WTC11 (cell line): Measurements from ENCODE around the gene GPR160. TPM values are rescaled to one million over a fixed set of nuclear protein-coding genes. Genes with fewer than 3 reads are reported as not detected.

ENCODE experiments used
- ATAC-seq: fragments of 200-7000 bp; cut with Tn5 transposase; 2 replicates; pipeline ENCODE4 v1.10.0; 2021; ENCODE audit warnings: mild to moderate bottlenecking, moderate library complexity
- CTCF ChIA-PET: fragments of 300-600 bp; sonication (Branson Sonifier 250); formaldehyde crosslinking; loops from one replicate; lab custom pipeline; 2021; ENCODE audit warnings: antibody characterized with exemption; lab: Charles Lee
- POLR2A ChIA-PET: fragments of 350-600 bp; sonication (Branson Sonifier 250); formaldehyde crosslinking; loops from one replicate; lab custom pipeline; 2021; ENCODE audit warnings: antibody characterized with exemption; lab: Charles Lee
- DNase-seq: peaks from one replicate; pipeline ENCODE4 v3.0.0; 2021; ENCODE audit warnings: low spot score
- H3K27ac Mint-ChIP-seq: 2 replicates; pipeline ENCODE4 v1.8.0; 2021; ENCODE audit warnings: mixed read lengths
- H3K27me3 Mint-ChIP-seq: 2 replicates; pipeline ENCODE4 v1.8.0; 2021; ENCODE audit warnings: low read depth, mild to moderate bottlenecking, moderate library complexity, mixed read lengths
- H3K36me3 Mint-ChIP-seq: 2 replicates; pipeline ENCODE4 v1.8.0; 2021; ENCODE audit warnings: mixed read lengths
- H3K4me1 Mint-ChIP-seq: 2 replicates; pipeline ENCODE4 v1.8.0; 2022; ENCODE audit warnings: mixed read lengths
- H3K4me3 Mint-ChIP-seq: 2 replicates; pipeline ENCODE4 v1.8.0; 2021; ENCODE audit warnings: mild to moderate bottlenecking, moderate library complexity, mixed read lengths
- H3K9me3 Mint-ChIP-seq: 2 replicates; pipeline ENCODE4 v1.8.0; 2021; ENCODE audit warnings: mixed read lengths
- CREB1 ChIP-seq: sonication (generic); formaldehyde crosslinking; IDR thresholded peaks from 2 replicates; pipeline ENCODE4 v1.8.0; 2023; ENCODE audit warnings: mild to moderate bottlenecking, missing genetic modification reagents
- CREM ChIP-seq: sonication (generic); formaldehyde crosslinking; IDR thresholded peaks from 2 replicates; pipeline ENCODE4 v1.8.1; 2022; ENCODE audit warnings: mild to moderate bottlenecking, missing genetic modification reagents, moderate library complexity
- ELF4 ChIP-seq: sonication (generic); formaldehyde crosslinking; IDR thresholded peaks from 2 replicates; pipeline ENCODE4 v1.8.1; 2022; ENCODE audit warnings: low read depth, mild to moderate bottlenecking, moderate library complexity, missing genetic modification reagents
- ESRRA ChIP-seq: sonication (generic); formaldehyde crosslinking; IDR thresholded peaks from 2 replicates; pipeline ENCODE4 v1.8.1; 2022; ENCODE audit warnings: mild to moderate bottlenecking, missing genetic modification reagents, borderline replicate concordance
- FOXK1 ChIP-seq: sonication (generic); formaldehyde crosslinking; IDR thresholded peaks from 2 replicates; pipeline ENCODE4 v1.8.0; 2022; ENCODE audit warnings: mild to moderate bottlenecking, moderate library complexity, missing genetic modification reagents
- FOXP1 ChIP-seq: sonication (generic); formaldehyde crosslinking; IDR thresholded peaks from 2 replicates; pipeline ENCODE4 v1.8.0; 2022; ENCODE audit warnings: missing genetic modification reagents, mild to moderate bottlenecking, moderate library complexity, borderline replicate concordance
- GTF2I ChIP-seq: fragments of 250-450 bp; sonication (Bioruptor Pico); conservative IDR thresholded peaks from 2 replicates; pipeline ENCODE4 v1.4.0; 2021; ENCODE audit warnings: mild to moderate bottlenecking
- TP53 ChIP-seq: sonication (generic); formaldehyde crosslinking; IDR thresholded peaks from 2 replicates; pipeline ENCODE4 v1.8.1; 2023; ENCODE audit warnings: mild to moderate bottlenecking, missing genetic modification reagents
- ZNF138 ChIP-seq: sonication (generic); formaldehyde crosslinking; conservative IDR thresholded peaks from 2 replicates; pipeline ENCODE4 v1.8.1; 2022; ENCODE audit warnings: mild to moderate bottlenecking, moderate library complexity, missing genetic modification reagents
- ZNF416 ChIP-seq: fragments of 250-450 bp; sonication (Bioruptor Pico); IDR thresholded peaks from 2 replicates; pipeline ENCODE4 v1.9.0; 2021; ENCODE audit warnings: mild to moderate bottlenecking, inconsistent platforms
- ZNF423 ChIP-seq: fragments of 250-450 bp; sonication (Bioruptor Pico); IDR thresholded peaks from 2 replicates; pipeline ENCODE4 v2.1.2; 2022; ENCODE audit warnings: mild to moderate bottlenecking, moderate library complexity
- total RNA-seq: library from RNA; stranded (reverse); gene quantifications from 3 replicates; pipeline ENCODE4 v1.2.3, GENCODE V29; 2021
- TF ChIP-seq, protein P1 (sequence below): sonication (generic); formaldehyde crosslinking; conservative IDR thresholded peaks from 2 replicates; pipeline ENCODE4 v1.8.1; 2023; ENCODE audit warnings: mild to moderate bottlenecking, low read depth, missing genetic modification reagents, moderate library complexity
- TF ChIP-seq, protein P2 (sequence below): sonication (generic); formaldehyde crosslinking; IDR thresholded peaks from 2 replicates; pipeline ENCODE4 v1.8.0; 2022; ENCODE audit warnings: mild to moderate bottlenecking, missing genetic modification reagents
- TF ChIP-seq, protein P3 (sequence below): fragments of 250-450 bp; sonication (Bioruptor Pico); IDR thresholded peaks from 2 replicates; pipeline ENCODE4 v1.9.0; 2021; ENCODE audit warnings: mild to moderate bottlenecking
- TF ChIP-seq, protein P4 (sequence below): sonication (generic); formaldehyde crosslinking; IDR thresholded peaks from 2 replicates; pipeline ENCODE4 v1.8.0; 2022; ENCODE audit warnings: mild to moderate bottlenecking, missing genetic modification reagents
- TF ChIP-seq, protein P5 (sequence below): sonication (generic); formaldehyde crosslinking; IDR thresholded peaks from 2 replicates; pipeline ENCODE4 v1.8.0; 2022; ENCODE audit warnings: mild to moderate bottlenecking, missing genetic modification reagents
- TF ChIP-seq, protein P6 (sequence below): sonication (generic); formaldehyde crosslinking; IDR thresholded peaks from 2 replicates; pipeline ENCODE4 v1.8.1; 2022; ENCODE audit warnings: low read depth, missing genetic modification reagents, borderline replicate concordance

The GPR160 gene
- total RNA-seq, 1 experiment from 2014 or later, result 28.9 TPM

DNA sequence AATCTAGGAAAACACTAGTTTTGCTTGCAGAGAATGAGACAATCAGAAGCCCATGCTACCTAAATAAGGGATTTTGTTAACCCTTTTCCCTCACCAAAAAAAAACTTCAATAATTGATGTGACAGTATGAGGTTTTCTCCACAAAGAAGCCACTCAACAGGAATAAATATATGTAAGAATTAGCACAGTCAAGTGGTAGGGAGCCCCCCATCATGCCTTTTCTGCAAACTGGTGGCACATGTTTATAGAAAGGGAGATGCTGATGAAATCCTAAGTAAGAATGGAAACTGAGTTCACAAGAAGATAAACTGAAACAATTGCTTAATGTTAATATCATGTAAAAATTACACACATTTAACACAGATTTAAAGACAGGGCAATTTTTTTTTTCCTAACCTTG is 92.7 kb downstream of the GPR160 start (continued):
- TF ChIP-seq, protein P1, sequence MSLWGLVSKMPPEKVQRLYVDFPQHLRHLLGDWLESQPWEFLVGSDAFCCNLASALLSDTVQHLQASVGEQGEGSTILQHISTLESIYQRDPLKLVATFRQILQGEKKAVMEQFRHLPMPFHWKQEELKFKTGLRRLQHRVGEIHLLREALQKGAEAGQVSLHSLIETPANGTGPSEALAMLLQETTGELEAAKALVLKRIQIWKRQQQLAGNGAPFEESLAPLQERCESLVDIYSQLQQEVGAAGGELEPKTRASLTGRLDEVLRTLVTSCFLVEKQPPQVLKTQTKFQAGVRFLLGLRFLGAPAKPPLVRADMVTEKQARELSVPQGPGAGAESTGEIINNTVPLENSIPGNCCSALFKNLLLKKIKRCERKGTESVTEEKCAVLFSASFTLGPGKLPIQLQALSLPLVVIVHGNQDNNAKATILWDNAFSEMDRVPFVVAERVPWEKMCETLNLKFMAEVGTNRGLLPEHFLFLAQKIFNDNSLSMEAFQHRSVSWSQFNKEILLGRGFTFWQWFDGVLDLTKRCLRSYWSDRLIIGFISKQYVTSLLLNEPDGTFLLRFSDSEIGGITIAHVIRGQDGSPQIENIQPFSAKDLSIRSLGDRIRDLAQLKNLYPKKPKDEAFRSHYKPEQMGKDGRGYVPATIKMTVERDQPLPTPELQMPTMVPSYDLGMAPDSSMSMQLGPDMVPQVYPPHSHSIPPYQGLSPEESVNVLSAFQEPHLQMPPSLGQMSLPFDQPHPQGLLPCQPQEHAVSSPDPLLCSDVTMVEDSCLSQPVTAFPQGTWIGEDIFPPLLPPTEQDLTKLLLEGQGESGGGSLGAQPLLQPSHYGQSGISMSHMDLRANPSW (CRISPR knock-in tag), result no peak
- TF ChIP-seq GTF2I (CRISPR knock-in tag) (no peak), ZNF138 (no peak), FOXP1 (no peak)

DNA sequence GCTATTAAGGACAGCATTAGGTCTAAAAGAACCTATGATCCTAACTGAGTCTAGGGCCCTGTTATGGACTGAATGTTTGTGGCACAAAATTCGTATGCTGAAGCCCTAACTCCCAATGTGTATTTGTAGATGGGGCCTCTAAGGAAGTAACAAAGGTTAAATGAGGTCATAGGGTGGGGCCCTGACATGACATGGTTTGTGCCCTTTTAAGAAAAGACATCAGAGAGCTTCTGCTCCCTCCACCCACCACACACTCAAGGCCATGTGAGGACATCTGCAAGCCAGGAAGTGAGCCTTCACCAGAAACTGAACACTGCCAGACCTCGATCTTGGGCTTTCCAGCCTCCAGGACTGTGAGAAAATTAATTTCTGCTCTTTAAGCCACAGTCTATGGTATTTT is 94.5 kb downstream of the GPR160 start:
- ChIA-PET CTCF (no interaction called here), POLR2A (no interaction called here)
- Mint-ChIP-seq H3K27me3 (no peaks in the 10 kb centered on the region), H3K9me3 (no peaks in the 10 kb centered on the region), H3K4me3 (no peak overlapping the region), H3K36me3 (peaks cover 50% of the 10 kb centered on the region), H3K27ac (no peak overlapping the region), H3K4me1 (no peaks in the 10 kb centered on the region)
- TF ChIP-seq ZNF423 (no peak), ZNF416 (CRISPR knock-in tag) (no peak), FOXK1 (CRISPR knock-in tag) (no peak), ESRRA (CRISPR knock-in tag) (no peak), FOXP1 (no peak), ELF4 (CRISPR knock-in tag) (no peak), TP53 (no peak), CREM (CRISPR knock-in tag) (no peak), CREB1 (CRISPR knock-in tag) (no peak)
- TF ChIP-seq, protein P2, sequence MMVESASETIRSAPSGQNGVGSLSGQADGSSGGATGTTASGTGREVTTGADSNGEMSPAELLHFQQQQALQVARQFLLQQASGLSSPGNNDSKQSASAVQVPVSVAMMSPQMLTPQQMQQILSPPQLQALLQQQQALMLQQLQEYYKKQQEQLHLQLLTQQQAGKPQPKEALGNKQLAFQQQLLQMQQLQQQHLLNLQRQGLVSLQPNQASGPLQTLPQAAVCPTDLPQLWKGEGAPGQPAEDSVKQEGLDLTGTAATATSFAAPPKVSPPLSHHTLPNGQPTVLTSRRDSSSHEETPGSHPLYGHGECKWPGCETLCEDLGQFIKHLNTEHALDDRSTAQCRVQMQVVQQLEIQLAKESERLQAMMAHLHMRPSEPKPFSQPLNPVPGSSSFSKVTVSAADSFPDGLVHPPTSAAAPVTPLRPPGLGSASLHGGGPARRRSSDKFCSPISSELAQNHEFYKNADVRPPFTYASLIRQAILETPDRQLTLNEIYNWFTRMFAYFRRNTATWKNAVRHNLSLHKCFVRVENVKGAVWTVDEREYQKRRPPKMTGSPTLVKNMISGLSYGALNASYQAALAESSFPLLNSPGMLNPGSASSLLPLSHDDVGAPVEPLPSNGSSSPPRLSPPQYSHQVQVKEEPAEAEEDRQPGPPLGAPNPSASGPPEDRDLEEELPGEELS, result no peak
- TF ChIP-seq, protein P3, sequence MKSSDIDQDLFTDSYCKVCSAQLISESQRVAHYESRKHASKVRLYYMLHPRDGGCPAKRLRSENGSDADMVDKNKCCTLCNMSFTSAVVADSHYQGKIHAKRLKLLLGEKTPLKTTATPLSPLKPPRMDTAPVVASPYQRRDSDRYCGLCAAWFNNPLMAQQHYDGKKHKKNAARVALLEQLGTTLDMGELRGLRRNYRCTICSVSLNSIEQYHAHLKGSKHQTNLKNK, result no peak
- TF ChIP-seq, protein P4, sequence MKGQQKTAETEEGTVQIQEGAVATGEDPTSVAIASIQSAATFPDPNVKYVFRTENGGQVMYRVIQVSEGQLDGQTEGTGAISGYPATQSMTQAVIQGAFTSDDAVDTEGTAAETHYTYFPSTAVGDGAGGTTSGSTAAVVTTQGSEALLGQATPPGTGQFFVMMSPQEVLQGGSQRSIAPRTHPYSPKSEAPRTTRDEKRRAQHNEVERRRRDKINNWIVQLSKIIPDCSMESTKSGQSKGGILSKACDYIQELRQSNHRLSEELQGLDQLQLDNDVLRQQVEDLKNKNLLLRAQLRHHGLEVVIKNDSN (CRISPR knock-in tag), result no peak
- TF ChIP-seq, protein P5, sequence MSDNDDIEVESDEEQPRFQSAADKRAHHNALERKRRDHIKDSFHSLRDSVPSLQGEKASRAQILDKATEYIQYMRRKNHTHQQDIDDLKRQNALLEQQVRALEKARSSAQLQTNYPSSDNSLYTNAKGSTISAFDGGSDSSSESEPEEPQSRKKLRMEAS (CRISPR knock-in tag), result no peak
- TF ChIP-seq, protein P6, sequence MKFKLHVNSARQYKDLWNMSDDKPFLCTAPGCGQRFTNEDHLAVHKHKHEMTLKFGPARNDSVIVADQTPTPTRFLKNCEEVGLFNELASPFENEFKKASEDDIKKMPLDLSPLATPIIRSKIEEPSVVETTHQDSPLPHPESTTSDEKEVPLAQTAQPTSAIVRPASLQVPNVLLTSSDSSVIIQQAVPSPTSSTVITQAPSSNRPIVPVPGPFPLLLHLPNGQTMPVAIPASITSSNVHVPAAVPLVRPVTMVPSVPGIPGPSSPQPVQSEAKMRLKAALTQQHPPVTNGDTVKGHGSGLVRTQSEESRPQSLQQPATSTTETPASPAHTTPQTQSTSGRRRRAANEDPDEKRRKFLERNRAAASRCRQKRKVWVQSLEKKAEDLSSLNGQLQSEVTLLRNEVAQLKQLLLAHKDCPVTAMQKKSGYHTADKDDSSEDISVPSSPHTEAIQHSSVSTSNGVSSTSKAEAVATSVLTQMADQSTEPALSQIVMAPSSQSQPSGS (CRISPR knock-in tag), result no peak
- TF ChIP-seq, protein P1 (CRISPR knock-in tag), result no peak
- no peak for DNase-seq
- ATAC-seq, result no peak

Other genes starting within 250 kb of the GPR160 start
- gene LRRIQ4, start 225.1 kb upstream of the GPR160 start, total RNA-seq, result 0.09 to 0.34 TPM (median 0.18 TPM) in 3 replicates
- 5.3 to 8.3 TPM (median 6.0 TPM) in 3 replicates for gene LRRC34, start 225.1 kb upstream of the GPR160 start, total RNA-seq
- not detected in 3 replicates for gene LRRC31, start 168.1 kb upstream of the GPR160 start, total RNA-seq
- not detected in 3 replicates for gene SAMD7, start 126.4 kb upstream of the GPR160 start, total RNA-seq
- gene SEC62, start 71.2 kb upstream of the GPR160 start, total RNA-seq, result 51.2 to 61.0 TPM (median 52.5 TPM) in 3 replicates
- gene PHC3, start 143.7 kb downstream of the GPR160 start, total RNA-seq, result 23.2 to 27.8 TPM (median 26.1 TPM) in 3 replicates
- gene PRKCI, start 184.4 kb downstream of the GPR160 start, total RNA-seq, result 79.1 to 90.6 TPM (median 87.4 TPM) in 3 replicates